ENCODE measurements around the gene HGF.
"Not testable (repeated sequence)": the region's sequence is repeated elsewhere in the genome, so short reads cannot be mapped to it uniquely, and the experiment has no call there.

Gene HGF

GRCh38 chr7:81769891-81770727 lies at the start of gene HGF:
TSS of gene HGF (minus strand) at chr7:81770047. CDS start at chr7:81769971, 76 bp downstream.
- no peak for DNase-seq

DNA sequence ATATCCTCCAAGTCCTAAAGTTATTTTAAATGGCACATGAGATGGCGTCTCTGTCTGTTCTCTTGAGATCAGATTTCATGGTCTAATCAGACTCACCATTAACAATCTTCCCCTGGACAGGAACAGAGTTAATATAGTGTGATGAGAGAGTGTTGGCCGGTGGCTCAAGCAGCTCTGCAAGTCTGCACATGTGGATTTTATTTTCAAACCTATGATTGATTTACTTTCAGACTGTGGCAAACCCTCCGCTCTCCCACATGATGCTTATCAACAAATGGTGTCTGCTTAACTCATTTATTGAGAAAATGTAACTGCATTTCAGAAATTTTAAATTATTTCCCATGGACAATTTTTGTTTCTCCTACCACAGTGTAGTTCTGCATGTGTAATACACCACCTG lies 46.5 kb upstream of the HGF start:
- no peak for DNase-seq

GRCh38 chr7:81812866-81813476 lies 43.1 kb upstream of the HGF start:
- DNase-seq = peak; percentile 74

DNA sequence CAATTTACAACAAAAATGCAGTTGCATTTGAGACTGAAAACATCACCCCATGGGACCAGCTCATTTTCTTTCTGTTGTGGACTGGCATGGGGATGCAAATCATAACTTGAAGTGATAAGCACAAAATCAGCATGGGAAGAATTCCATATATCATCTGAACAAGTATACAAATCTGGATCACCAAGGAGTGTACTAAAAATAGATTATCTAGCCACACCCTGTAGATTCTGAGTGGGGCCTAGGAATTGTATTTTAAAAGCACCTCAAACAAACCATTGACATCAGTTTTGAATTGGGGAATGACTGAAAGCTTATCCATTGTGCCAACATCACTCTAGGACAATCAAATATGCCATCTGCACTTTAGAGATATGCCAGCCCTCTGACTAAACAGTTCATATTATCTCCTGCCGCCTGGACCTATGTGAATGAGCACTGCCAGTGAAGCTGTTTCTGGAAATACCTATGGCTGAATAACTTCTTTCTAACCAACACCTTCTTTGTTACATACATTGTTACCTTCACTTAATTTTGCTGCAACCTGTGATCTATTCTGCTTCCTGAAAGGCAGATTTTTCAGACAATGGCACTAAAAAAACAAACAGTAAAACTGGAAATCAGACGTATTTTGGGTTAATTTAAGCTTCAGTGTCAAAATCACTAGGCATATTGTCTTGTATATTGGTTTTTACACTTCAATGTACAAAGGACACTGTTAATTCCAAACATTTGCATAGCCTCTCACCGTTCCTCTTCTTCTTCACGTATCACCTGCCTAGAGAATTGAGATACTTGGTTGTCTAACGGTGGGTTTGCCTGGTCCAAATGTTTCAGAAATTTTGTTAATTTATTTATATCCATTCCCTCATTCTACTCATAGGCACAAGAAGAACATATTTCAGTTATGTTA lies 42.4 kb upstream of the HGF start:
- peak; percentile 63 for DNase-seq

DNA sequence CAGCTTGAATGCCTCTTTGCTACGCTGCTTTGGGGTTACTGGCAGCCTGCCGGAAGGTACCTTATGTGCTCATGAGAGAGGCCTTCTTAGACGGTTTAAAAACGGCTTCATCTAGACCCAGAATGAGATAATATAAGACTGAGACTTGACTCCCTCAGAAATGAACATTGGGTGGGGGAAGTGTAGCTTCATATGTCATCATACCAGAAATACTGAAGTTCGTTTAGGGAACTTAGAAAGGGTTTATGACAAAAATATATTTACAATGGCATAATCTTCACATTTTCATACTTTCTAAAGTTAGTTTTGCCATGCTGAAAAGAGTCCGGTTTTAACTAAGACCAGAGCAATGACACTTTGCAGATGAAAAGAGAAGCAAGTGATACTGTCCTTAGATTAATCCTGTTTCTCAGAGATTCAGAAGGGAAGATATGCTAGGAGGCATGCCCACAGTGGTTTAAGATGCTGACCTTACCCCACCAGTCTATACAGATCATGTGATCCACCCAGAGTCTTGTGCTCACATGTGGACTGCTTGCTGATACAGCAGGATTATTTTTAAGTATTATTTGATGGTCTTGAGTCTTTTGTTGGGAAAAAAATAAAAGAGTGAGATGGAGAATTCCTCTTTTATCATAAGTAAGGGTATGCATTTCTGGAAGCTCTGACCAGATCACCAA lies 40.8 kb upstream of the HGF start:
- no peak for DNase-seq

DNA sequence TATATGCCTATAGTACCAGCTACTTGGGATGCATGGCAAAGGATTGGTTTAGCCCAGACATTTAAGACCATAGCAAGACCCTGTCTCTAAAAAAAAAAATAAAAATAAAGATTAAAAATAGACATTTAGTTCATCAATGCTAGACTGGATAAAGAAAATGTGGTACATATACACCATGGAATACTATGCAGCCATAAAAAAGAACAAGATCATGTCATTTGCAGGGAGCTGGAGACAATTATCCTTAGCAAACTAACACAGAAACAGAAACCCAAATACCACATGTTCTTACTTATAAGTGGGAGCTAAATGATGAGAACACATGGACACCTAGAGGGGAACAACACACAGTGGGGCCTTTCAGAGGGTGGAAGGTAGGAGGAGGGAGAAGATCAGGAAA lies 38.5 kb upstream of the HGF start:
- not testable (repeated sequence) for DNase-seq

DNA sequence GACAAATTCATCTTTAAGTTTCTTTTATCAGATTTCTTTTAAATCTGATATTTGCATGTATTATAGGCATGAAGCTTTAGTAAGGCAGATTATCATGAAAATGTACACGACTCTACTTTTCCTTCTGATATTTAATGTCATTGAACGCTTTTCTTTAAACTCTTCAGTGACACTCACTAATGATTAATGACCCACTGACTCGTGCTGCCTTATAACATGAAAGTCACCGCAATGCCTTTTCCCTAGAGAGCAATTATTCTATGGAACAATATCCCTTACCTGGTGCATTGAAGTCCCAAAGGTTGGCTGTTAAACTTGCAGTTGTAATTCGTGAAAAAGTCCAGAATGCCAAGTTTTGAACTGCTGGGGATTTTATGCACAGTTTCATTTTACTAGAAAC lies 33.4 kb upstream of the HGF start:
- no peak for DNase-seq

- no peak for DNase-seq
Observed at GRCh38 chr7:81802251-81802650, 32.4 kb upstream of the HGF start.

DNA sequence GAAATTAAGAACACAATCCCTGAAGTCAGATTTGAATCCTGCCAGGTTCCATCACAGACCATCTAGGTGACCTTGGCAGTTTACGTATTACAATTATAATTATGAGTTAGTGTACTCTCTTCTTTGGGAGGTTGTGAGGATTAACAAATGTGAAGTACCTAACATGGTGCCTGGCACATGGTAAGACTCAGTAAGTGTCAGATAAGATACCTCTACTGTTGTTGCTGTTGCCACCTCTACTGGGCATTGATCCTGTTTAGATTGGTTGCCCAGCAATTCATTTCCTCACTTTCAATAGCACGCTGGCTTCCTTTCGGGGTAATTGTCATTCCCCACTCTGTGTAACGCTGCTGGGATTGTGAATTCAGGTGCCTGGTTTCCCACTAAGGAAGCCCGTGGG lies 31.7 kb upstream of the HGF start:
- no peak for DNase-seq

GRCh38 chr7:81791568-81792518 lies 22.0 kb upstream of the HGF start:
- DNase-seq = no peak

GRCh38 chr7:81790686-81791085 lies 20.8 kb upstream of the HGF start:
- no peak for DNase-seq

DNA sequence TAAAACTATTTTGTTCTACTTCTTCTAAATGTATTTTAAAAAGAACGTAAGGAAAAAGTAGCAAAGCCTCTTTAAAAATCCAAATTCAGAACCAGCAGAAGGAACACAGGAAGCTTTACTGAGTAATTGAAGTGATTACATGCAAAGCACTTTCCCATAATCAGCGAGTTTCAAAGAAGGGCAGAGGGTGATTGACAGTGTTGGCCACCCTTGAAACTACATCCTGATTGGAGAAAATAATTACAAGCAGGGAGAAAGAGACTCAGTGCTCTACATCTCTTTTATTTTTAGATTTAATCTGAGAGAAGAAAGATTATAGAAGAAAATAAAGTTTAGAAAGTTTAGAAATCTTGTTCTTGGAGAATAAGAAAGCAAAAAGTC lies 20.3 kb upstream of the HGF start:
- no peak for DNase-seq

DNA sequence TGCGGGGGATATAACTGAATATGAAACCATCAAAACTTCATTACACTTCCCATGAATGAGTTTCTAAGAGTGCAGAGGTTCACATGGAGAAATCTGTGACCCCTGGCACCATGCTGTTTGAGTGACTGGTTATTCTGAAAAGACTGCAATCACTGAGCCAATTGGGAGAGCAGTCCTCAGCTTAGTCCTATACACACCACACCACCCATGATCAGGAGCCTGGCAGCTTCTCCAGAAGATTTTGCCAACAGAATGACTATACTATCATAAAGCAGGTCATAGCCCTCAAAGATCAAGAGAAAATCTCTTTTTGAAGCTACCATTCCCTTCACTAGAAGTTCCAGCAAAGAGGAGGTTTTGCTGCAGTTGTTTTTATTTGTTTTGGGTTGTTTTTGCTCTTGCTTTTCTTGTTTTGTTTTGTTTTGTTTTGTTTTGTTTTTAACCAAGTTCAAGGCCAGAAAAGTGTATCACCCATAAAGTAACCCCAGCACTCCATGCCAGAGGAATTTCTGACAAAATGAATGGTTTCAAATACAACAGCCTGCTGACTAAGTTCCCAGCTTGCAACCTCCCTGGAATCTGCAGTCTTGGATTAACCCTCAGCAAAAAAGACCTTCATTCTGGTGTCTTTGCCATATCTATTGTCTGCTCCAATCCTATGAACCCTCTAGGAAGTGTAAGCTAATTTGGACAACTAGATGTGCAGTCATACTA lies 19.7 kb upstream of the HGF start:
- DNase-seq = no peak

DNA sequence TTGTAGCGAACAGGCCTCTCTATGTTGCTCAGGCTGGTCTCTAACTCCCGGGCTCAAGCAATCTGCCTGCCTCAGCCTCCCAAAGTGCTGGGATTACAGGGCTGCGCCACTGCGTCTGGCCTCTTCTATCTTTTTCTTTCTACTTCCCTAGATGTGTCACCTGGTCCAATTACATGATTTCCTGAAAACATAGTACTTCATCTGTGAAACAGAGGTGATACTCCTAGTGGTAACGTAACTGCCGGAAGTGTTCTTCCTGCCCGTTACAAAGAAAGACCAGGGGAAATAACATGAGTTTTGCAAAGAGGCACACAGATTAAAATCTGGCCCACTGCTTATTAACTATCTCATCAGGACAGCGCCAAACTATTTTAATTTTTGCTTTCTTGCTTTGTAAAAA lies 18.4 kb upstream of the HGF start:
- no peak for DNase-seq

DNA sequence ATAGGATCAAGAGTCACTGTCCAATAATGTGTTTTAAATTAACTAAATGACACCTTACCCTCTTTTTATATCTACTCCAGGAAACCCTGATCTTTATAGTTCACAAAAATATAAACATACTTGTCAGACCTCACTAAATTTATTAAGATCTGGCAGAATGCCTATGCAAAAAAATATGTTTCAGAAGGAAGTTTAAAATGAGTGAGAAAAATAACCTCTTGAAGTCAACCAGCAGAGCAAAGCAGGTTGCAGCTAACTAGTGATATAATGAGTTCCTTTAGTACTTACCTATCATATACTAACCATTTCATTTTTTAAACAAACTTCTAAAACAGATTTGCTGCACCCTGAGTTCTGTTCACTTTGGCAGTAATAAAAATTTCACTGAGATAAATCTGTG lies 14.0 kb upstream of the HGF start:
- DNase-seq = no peak

- DNase-seq = no peak
Observed at GRCh38 chr7:81780914-81781693, 11.3 kb upstream of the HGF start.

DNA sequence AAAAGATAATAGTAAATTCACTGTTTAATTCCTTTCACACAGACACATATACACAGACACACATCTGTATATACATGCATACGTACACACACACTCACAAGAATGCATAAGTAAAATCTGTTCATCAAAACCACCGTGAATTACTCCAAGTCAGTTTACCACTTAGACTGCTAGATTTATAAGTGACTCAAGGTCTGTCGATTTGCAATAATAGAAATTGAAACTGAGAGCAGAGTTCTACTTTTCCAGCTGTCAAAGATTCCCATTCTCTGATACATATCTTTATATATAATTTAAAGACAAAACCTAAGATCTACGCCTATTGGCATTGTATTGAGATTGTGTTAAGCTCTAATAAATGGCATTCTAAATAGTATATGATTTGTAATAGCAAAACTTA lies 9.9 kb upstream of the HGF start:
- DNase-seq = no peak

- DNase-seq = no peak
Observed at GRCh38 chr7:81777697-81778096, 7.8 kb upstream of the HGF start.

- DNase-seq = no peak
Observed at GRCh38 chr7:81776948-81777630, 7.2 kb upstream of the HGF start.

DNA sequence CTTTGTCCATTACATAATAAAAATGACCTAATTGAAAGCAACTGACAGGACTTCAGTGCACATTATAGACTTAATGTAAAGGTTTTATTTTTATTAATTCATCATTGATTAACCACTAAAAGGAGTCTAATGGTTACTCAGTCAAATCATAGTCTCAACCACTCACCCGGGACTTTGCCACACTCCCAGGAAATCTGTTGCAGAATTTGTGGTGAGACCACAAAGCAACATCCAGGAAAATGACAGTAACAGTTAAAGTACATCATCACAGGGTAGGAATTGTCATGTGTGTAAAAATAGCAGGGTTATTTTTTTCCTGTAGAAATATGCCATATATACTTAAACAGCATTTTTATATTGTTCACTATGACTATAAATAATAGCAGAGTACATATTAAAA lies 6.3 kb upstream of the HGF start:
- DNase-seq = no peak
